Subcutaneous adipose tissue (tissue), 4 donors: ENCODE data around the gene VTI1A. TPM values are rescaled to one million over a fixed set of nuclear protein-coding genes. Genes with fewer than 3 reads are reported as not detected.

Source experiments
- CTCF ChIP-seq: fragments of 450-650 bp; IDR thresholded peaks from one replicate; pipeline ENCODE4 v1.5.1; 2016; ENCODE audit warnings: low read depth, mild to moderate bottlenecking, control low read depth, antibody characterized with exemption, moderate library complexity
- total RNA-seq, 4 donors: library from RNA; depleted of rRNA; stranded (reverse); fragments of >200 nt; gene quantifications; one replicate each; pipeline ENCODE4 v1.1.0, GENCODE V29; 2016

Gene VTI1A
- total RNA-seq, 4 donors from 2014 or later: 48.4 to 70.3 (median 61.9) TPM

GRCh38 chr10:112750427-112751167 lies 303.6 kb downstream of the VTI1A start:
- no peak for TF ChIP-seq CTCF

- no peak for TF ChIP-seq CTCF
Measured at GRCh38 chr10:112751651-112752050, 304.6 kb downstream of the VTI1A start.

GRCh38 chr10:112752288-112752687 lies 305.3 kb downstream of the VTI1A start:
- no peak for TF ChIP-seq CTCF

GRCh38 chr10:112753961-112754411 lies 307.0 kb downstream of the VTI1A start:
- TF ChIP-seq CTCF: no peak

- no peak for TF ChIP-seq CTCF
Measured at GRCh38 chr10:112755446-112756234, 308.6 kb downstream of the VTI1A start.

- no peak for TF ChIP-seq CTCF
Measured at GRCh38 chr10:112756235-112756527, 309.2 kb downstream of the VTI1A start.

GRCh38 chr10:112758961-112759360 lies 311.9 kb downstream of the VTI1A start:
- no peak for TF ChIP-seq CTCF
